Caki2 (cell line): ENCODE measurements around the gene NT5M. TPM values are rescaled to one million over a fixed set of nuclear protein-coding genes. Genes with fewer than 3 reads are reported as not detected.

Experiments
- total RNA-seq: library from RNA; depleted of rRNA; stranded (reverse); fragments of >200 nt; shearing (Covaris generic); gene quantifications from 2 replicates; pipeline ENCODE4 v1.2.3, GENCODE V29; 2014; ENCODE audit warnings: low replicate concordance; rRNA removed

NT5M gene
- total RNA-seq, 1 experiment from 2014 or later = 13.2 TPM

Other genes with a start within 250 kb of the NT5M start
- 4.7 and 5.5 TPM in 2 replicates for gene PLD6, start 97.0 kb upstream of the NT5M start, total RNA-seq
- 27.7 and 62.3 TPM in 2 replicates for gene FLCN, start 66.2 kb upstream of the NT5M start, total RNA-seq
- 68.5 and 89.0 TPM in 2 replicates for gene COPS3, start 22.1 kb upstream of the NT5M start, total RNA-seq
- 17.0 and 19.6 TPM in 2 replicates for gene MED9, start 173.6 kb downstream of the NT5M start, total RNA-seq
- gene RASD1, start 193.0 kb downstream of the NT5M start, total RNA-seq = not detected in 2 replicates